Ovary (tissue), 3 donors: ENCODE results near the gene HPCAL4.

ENCODE experiments used
- CTCF ChIP-seq, 3 donors: fragments of 450-650 bp in 2 of 3; fragments of 200-600 bp in 1 of 3; IDR thresholded peaks; one replicate each; pipeline versions ENCODE4 v1.5.1 to v1.8.0; 2016 to 2022; ENCODE audit warnings: antibody characterized with exemption in 3 of 3, mild to moderate bottlenecking in 1 of 3
- POLR2A ChIP-seq: fragments of 450-650 bp; IDR thresholded peaks from one replicate; pipeline ENCODE4 v1.6.1; 2017; ENCODE audit warnings: antibody characterized with exemption, mild to moderate bottlenecking, moderate library complexity
- donor health status: DM: no; HTN: no; CAD: no.

GRCh38 chr1:39711966-39712340, 20.7 kb upstream of the HPCAL4 start:
- TF ChIP-seq CTCF (IDR thresholded peaks at IDR 0.05) (no peak), POLR2A (no peak)
